ENCODE data around the gene PRDM9. TPM values are rescaled to one million over a fixed set of nuclear protein-coding genes. Genes with fewer than 3 reads are reported as not detected.
"Not testable (repeated sequence)": the region's sequence is repeated elsewhere in the genome, so short reads cannot be mapped to it uniquely, and the experiment has no call there.

Gene PRDM9
- total RNA-seq, 1 donor from 2014 or later = not detected

- DNase-seq (ENCODE audit: low spot score) = no peak
- Mint-ChIP-seq H3K36me3 (ENCODE audit: low read depth) (no peaks in the 10 kb centered on the region), H3K27ac (no peak overlapping the region), H3K9me3 (peaks cover 13% of the 10 kb centered on the region), H3K4me3 (no peak overlapping the region), H3K4me1 (ENCODE audit: low read depth) (no peaks in the 10 kb centered on the region), H3K27me3 (ENCODE audit: insufficient read depth) (no peaks in the 10 kb centered on the region)
- intact Hi-C loops (cut with micrococcal nuclease) = no loop called here
Observed at GRCh38 chr5:23494558-23494957, 12.9 kb upstream of the PRDM9 start.

GRCh38 chr5:23496576-23496975 is 10.8 kb upstream of the PRDM9 start:
- no peak for DNase-seq (ENCODE audit: low spot score)
- no peaks in the 10 kb centered on the region for H3K36me3 Mint-ChIP-seq (ENCODE audit: low read depth)
- no peaks in the 10 kb centered on the region for H3K27me3 Mint-ChIP-seq (ENCODE audit: insufficient read depth)
- peaks cover 7% of the 10 kb centered on the region for H3K9me3 Mint-ChIP-seq
- H3K4me3 Mint-ChIP-seq = no peak overlapping the region
- H3K4me1 Mint-ChIP-seq (ENCODE audit: low read depth) = no peaks in the 10 kb centered on the region
- intact Hi-C loops (cut with micrococcal nuclease) = loop anchor here (5.0 kb wide), 1 partner anchor 36 kb away; no protein-coding TSS in a partner anchor
- no peak overlapping the region for H3K27ac Mint-ChIP-seq

GRCh38 chr5:23506329-23507236 is 826 bp upstream of the PRDM9 start:
- Mint-ChIP-seq H3K9me3 (peaks cover 37% of the 10 kb centered on the region), H3K27ac (no peak overlapping the region), H3K4me1 (ENCODE audit: low read depth) (no peaks in the 10 kb centered on the region), H3K4me3 (no peak overlapping the region), H3K36me3 (ENCODE audit: low read depth) (no peaks in the 10 kb centered on the region), H3K27me3 (ENCODE audit: insufficient read depth) (no peaks in the 10 kb centered on the region)
- DNase-seq (ENCODE audit: low spot score) = no peak
- intact Hi-C loops (cut with micrococcal nuclease) = no loop called here

GRCh38 chr5:23510434-23510833 is 3.0 kb downstream of the PRDM9 start:
- DNase-seq (ENCODE audit: low spot score); H3K4me1 Mint-ChIP-seq (ENCODE audit: low read depth); H3K36me3 Mint-ChIP-seq (ENCODE audit: low read depth); H3K27ac Mint-ChIP-seq; H3K27me3 Mint-ChIP-seq (ENCODE audit: insufficient read depth); H3K4me3 Mint-ChIP-seq; intact Hi-C loops (cut with micrococcal nuclease): not testable (repeated sequence)
- peaks cover 34% of the 10 kb centered on the region for H3K9me3 Mint-ChIP-seq

GRCh38 chr5:23522553-23522952 is 15.1 kb downstream of the PRDM9 start:
- intact Hi-C loops (cut with micrococcal nuclease) = no loop called here
- DNase-seq (ENCODE audit: low spot score) = no peak
- Mint-ChIP-seq H3K27me3 (ENCODE audit: insufficient read depth) (no peaks in the 10 kb centered on the region), H3K4me3 (no peak overlapping the region), H3K9me3 (peaks cover 26% of the 10 kb centered on the region), H3K27ac (no peak overlapping the region), H3K36me3 (ENCODE audit: low read depth) (no peaks in the 10 kb centered on the region), H3K4me1 (ENCODE audit: low read depth) (no peaks in the 10 kb centered on the region)

GRCh38 chr5:23523031-23523430 is 15.6 kb downstream of the PRDM9 start:
- Mint-ChIP-seq H3K27ac (no peak overlapping the region), H3K9me3 (peaks cover 26% of the 10 kb centered on the region), H3K27me3 (ENCODE audit: insufficient read depth) (no peaks in the 10 kb centered on the region), H3K4me3 (no peak overlapping the region), H3K36me3 (ENCODE audit: low read depth) (no peaks in the 10 kb centered on the region), H3K4me1 (ENCODE audit: low read depth) (no peaks in the 10 kb centered on the region)
- intact Hi-C loops (cut with micrococcal nuclease) = no loop called here
- DNase-seq (ENCODE audit: low spot score) = no peak

- Mint-ChIP-seq H3K27ac (no peak overlapping the region), H3K27me3 (ENCODE audit: insufficient read depth) (no peaks in the 10 kb centered on the region), H3K9me3 (peaks cover 26% of the 10 kb centered on the region), H3K4me1 (ENCODE audit: low read depth) (no peaks in the 10 kb centered on the region), H3K4me3 (no peak overlapping the region), H3K36me3 (ENCODE audit: low read depth) (no peaks in the 10 kb centered on the region)
- intact Hi-C loops (cut with micrococcal nuclease) = no loop called here
- no peak for DNase-seq (ENCODE audit: low spot score)
Observed at GRCh38 chr5:23523998-23524397, 16.6 kb downstream of the PRDM9 start.

- Mint-ChIP-seq H3K36me3 (ENCODE audit: low read depth) (no peaks in the 10 kb centered on the region), H3K4me1 (ENCODE audit: low read depth) (no peaks in the 10 kb centered on the region), H3K4me3 (no peak overlapping the region), H3K27me3 (ENCODE audit: insufficient read depth) (no peaks in the 10 kb centered on the region), H3K27ac (no peak overlapping the region), H3K9me3 (peaks cover 22% of the 10 kb centered on the region)
- no peak for DNase-seq (ENCODE audit: low spot score)
- intact Hi-C loops (cut with micrococcal nuclease) = no loop called here
Observed at GRCh38 chr5:23525751-23526150, 18.3 kb downstream of the PRDM9 start.

- H3K9me3 Mint-ChIP-seq = peaks cover 21% of the 10 kb centered on the region
- H3K27me3 Mint-ChIP-seq (ENCODE audit: insufficient read depth); H3K36me3 Mint-ChIP-seq (ENCODE audit: low read depth); H3K27ac Mint-ChIP-seq; intact Hi-C loops (cut with micrococcal nuclease); H3K4me3 Mint-ChIP-seq; DNase-seq (ENCODE audit: low spot score); H3K4me1 Mint-ChIP-seq (ENCODE audit: low read depth): not testable (repeated sequence)
Observed at GRCh38 chr5:23526616-23527015, 19.2 kb downstream of the PRDM9 start.

- DNase-seq (ENCODE audit: low spot score); H3K4me1 Mint-ChIP-seq (ENCODE audit: low read depth); H3K27me3 Mint-ChIP-seq (ENCODE audit: insufficient read depth); intact Hi-C loops (cut with micrococcal nuclease); H3K36me3 Mint-ChIP-seq (ENCODE audit: low read depth); H3K27ac Mint-ChIP-seq; H3K4me3 Mint-ChIP-seq: not testable (repeated sequence)
- H3K9me3 Mint-ChIP-seq = peaks cover 16% of the 10 kb centered on the region
Observed at GRCh38 chr5:23527216-23527920, 20.0 kb downstream of the PRDM9 start.

- H3K4me3 Mint-ChIP-seq = no peak overlapping the region
- H3K27ac Mint-ChIP-seq = no peak overlapping the region
- H3K4me1 Mint-ChIP-seq (ENCODE audit: low read depth) = no peaks in the 10 kb centered on the region
- peaks cover 16% of the 10 kb centered on the region for H3K9me3 Mint-ChIP-seq
- no peak for DNase-seq (ENCODE audit: low spot score)
- H3K27me3 Mint-ChIP-seq (ENCODE audit: insufficient read depth) = no peaks in the 10 kb centered on the region
- H3K36me3 Mint-ChIP-seq (ENCODE audit: low read depth) = no peaks in the 10 kb centered on the region
- intact Hi-C loops (cut with micrococcal nuclease) = no loop called here
Observed at GRCh38 chr5:23528677-23529076, 21.3 kb downstream of the PRDM9 start.

- Mint-ChIP-seq H3K36me3 (ENCODE audit: low read depth) (no peaks in the 10 kb centered on the region), H3K9me3 (peaks cover 16% of the 10 kb centered on the region), H3K4me3 (no peak overlapping the region), H3K4me1 (ENCODE audit: low read depth) (no peaks in the 10 kb centered on the region), H3K27me3 (ENCODE audit: insufficient read depth) (no peaks in the 10 kb centered on the region), H3K27ac (no peak overlapping the region)
- DNase-seq (ENCODE audit: low spot score) = no peak
- intact Hi-C loops (cut with micrococcal nuclease) = loop anchor here (5.0 kb wide), 1 partner anchor 33 kb away; no protein-coding TSS in a partner anchor
Observed at GRCh38 chr5:23530571-23530970, 23.2 kb downstream of the PRDM9 start.

- Mint-ChIP-seq H3K4me3 (no peak overlapping the region), H3K9me3 (peaks cover 3% of the 10 kb centered on the region), H3K27me3 (ENCODE audit: insufficient read depth) (no peaks in the 10 kb centered on the region), H3K4me1 (ENCODE audit: low read depth) (no peaks in the 10 kb centered on the region), H3K36me3 (ENCODE audit: low read depth) (no peaks in the 10 kb centered on the region), H3K27ac (no peak overlapping the region)
- intact Hi-C loops (cut with micrococcal nuclease) = no loop called here
- no peak for DNase-seq (ENCODE audit: low spot score)
Observed at GRCh38 chr5:23571059-23571458, 63.6 kb downstream of the PRDM9 start.

Data from activated T-helper 1 cell treated with anti-CD3 and anti-CD28 coated beads, Interleukin-12 subunit alpha, Interleukin-12 subunit beta, Interleukin-2, Interleukin-4 antibody, amounts not matched to agents 30 ng/mL and 10 ng/mL and 1 ng/mL, durations not matched to agents 14 hours and 24 hours and 36 hours (primary cell).